Stimulated activated CD8-positive, alpha-beta memory T cell treated with anti-CD3 and anti-CD28 coated beads, Interleukin-7, amount 100 ng/mL, for 48 hours (primary cell): Measurements from ENCODE around the gene ZFYVE21.
"Not testable (repeated sequence)": the region's sequence is repeated elsewhere in the genome, so short reads cannot be mapped to it uniquely, and the experiment has no call there.

Experiments used
- DNase-seq, 2 donors: peaks; one replicate each; pipeline ENCODE4 v3.0.0-alpha.2; 2020; ENCODE audit warnings: low read depth in 1 of 2; ENCODE audit errors: extremely low read depth in 1 of 2

Gene ZFYVE21

DNA sequence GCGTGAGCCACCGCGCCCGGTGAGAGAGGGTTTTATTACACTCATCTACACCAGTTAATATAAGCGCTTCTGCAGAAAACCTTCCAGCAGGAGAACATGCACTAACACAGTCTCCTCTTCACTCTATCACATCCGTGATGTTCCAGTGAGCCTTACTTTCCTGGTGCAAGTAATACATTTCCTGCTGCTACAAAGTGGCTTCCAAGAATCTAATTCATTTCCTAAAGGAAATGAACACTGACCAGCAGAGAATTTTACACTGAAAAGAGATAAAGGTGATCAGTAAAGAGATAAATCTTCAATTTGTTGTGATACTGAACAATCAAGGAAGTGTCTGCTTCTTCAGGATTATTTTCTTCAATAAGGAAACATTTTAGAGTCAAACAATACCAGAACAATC, 39.5 kb downstream of the ZFYVE21 start:
- DNase-seq, result no peak

DNA sequence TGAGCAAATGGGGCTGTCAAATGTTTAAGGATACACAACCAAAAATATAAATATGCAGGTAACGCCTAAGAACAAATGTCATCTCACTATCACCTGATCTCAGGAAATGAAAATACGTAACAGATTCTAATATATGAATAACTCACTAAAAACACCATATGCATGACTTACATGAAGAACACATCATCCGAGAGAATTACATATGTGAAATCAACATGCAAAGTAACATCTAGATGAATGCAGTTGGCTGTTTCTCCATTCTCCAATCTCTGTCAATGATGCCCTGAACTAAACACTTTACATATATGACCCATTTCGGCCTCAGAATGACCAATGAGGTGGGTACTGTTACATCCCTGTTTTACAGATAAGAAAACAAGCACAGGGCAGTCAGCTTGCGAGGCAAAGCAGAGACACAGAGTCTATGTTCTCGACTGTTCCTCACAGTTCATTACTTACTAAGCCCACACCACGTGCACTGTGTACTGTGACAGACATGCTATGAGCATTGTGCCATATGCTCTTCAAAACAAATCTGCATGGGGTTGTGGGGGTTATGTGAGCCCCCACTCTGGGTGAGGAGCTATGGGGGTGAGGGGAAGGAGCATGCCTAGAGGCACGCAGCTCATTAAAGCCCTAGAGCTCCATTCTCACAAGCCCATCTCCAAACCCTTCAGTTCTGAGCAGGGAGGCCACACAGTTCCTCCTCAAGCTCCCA, 42.6 kb downstream of the ZFYVE21 start:
- no peak for DNase-seq

DNA sequence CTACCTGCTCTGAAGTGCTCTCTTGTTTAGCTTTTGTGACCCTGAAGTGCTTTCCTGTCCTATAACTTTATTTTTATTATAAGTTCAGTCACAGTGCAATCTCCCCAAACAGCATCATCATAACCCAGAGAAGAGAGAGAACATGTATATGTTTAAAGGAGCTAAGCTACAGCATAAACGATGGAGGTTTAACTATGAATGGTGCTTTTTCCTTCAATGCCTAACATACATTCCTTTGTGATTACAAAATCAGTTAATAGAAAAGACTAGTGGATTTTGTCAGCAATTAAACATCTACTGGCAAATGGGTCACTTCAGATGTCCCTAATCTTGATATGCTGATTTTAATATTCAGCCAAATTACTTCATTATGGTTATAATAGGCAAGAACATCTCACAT, 46.4 kb downstream of the ZFYVE21 start:
- no peak for DNase-seq

DNA sequence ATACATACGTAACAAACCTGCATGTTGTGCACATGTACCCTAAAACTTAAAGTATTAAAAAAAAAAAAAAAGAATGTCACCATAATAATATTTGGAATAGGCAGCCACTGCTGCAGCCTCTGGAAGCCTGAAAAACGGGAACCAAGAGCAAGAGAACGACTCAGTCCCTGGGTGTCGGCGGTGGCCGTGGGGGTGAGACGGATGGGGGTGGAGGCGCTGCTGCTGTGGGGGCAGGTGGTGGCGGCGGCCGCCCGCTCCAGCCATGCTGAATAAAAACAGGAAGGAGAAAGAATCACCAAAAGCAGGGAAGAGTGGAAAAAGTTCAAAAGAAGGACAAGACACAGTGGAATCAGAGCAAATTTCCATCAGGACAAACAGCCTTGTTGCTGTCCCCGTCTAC, 46.9 kb downstream of the ZFYVE21 start:
- no peak for DNase-seq

DNA sequence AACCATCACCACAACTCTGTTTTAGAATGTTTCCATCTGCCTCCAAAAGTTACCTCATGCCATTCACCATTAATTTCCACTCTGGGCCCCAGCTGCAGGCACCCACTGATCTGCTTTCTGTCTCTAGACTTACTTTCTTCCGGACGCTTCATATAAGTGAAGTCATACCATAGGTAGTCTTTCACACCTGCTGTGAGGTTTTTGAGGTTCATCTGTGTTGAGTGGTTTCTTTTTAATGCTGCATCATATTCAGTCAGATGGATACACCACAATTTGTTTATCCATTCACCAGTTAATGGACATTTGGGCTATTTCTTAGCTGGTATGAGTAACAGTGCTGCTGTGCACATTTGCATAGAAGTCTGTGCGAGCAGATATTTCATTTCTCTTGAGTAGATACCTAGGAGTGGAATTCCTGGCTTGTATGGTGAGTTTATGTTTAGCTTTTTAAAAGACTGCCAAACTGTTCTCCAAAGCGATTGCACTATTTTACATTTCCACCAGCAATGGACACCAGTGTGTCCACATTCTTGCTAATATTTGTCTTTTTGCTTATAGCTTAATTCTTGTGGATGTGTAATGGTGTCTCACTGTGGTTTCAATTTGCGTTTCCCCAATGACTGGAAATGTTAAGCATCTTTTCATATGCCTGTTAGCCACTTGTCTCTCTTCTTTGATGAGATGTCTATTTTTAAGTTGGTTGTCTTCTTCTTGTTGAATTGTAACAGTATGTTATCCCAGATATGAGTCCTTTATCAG, 48.3 kb downstream of the ZFYVE21 start:
- no peak for DNase-seq

DNA sequence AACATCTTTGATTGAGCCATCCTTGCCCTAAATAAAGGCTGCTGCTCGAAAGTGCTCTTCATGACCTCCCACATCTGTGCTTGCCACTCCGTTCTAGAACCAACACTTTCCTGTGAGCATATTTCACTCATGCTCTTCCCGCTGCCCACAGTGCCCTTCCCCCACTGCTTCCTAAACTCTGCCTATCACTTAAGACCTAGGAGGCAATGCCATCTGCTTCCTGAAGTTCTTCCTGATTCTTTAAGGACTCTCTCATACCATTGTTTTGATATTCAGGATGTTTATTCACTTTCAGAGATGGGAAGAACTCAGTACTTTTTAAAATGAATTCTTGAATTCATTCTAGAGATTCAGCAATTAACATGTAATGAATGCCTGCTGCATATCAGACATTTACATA, 49.9 kb downstream of the ZFYVE21 start:
- no peak for DNase-seq

DNA sequence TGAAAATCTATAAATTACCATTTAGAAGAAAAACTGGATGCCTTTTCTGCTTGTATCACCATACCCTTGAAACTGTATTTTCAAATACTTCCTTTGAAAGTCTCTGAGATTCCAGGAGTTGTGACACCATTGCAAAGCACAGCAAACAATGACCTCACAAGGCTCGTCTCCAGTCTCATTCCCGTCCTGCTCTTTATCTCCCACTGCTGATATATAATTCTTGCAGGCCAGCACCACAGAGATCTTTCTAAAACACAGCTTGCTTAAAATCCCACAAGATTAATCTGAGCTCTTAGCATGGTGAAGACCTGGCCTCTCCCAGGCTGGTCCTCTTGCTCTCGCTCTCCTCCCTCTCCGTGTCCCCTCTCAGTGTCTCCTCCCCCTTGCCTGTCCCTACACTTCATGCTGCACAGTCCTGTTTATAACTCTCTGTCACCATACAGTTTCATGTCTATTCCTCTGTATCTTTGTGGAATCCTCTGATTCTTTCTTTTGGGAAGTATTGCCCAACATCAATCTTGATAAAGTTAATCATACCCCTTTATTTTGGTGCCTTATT, 51.8 kb downstream of the ZFYVE21 start:
- DNase-seq, result no peak

GRCh38 chr14:103770500-103770899, 54.9 kb downstream of the ZFYVE21 start:
- DNase-seq, result no peak

DNA sequence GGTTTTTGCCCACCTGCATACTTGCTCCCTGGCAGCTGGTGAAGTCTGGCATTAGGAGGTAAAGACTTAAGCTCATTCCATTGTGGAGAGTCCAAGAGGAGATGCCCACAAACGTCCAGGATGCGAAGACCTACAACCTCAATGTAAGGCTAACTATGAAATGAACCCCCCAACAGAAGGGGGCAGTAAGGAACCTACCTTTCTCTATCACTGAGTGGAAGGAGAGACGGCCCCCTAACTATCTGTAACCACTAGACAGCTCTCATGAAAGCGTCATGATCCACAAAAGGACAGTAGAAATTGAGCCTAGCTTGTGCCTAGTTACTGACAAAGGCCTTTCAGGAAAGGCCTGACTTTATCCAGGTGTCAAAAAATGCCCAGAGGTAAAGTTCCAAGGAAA, 55.3 kb downstream of the ZFYVE21 start:
- DNase-seq, result no peak

- DNase-seq, result no peak
Measured at GRCh38 chr14:103772078-103772712, 56.6 kb downstream of the ZFYVE21 start.

GRCh38 chr14:103773521-103773920, 57.9 kb downstream of the ZFYVE21 start:
- DNase-seq, result no peak

DNA sequence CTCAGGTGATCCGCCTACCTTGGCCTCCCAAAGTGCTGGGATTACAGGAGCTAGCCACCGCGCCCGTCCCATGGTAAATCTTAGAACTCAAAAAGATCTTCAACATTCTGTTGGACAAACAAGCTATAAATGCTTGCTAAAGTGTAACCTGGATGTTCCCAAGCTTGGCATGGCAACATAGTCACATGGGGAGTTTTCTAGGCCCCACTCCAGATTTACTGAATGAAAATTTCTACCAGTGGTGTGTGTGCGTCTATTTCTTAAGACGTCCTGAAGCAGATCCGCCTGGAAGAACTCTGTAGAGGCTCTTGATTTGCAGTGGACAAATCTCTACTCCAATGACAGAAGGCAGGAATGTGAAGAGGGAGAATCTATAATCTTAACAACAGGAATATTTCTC, 59.9 kb downstream of the ZFYVE21 start:
- no peak for DNase-seq

DNA sequence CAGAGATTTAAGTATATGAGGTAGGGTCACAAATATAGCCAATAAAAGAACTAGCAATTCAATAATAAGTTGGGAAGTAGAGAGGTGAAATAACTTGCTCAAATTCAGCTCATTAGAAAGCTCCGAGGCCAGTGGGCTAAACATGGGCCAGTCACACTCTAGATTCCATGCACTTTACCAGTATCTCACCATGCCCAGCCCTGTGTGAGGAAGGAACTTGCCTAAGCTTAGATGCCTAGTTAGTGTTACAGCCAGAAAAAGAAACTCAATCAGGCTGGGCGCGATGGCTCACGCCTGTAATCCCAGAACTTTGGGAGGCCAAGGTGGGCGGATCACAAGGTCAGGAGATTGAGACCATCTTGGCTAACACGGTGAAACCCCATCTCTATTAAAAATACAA, 60.7 kb downstream of the ZFYVE21 start:
- not testable (repeated sequence) for DNase-seq

DNA sequence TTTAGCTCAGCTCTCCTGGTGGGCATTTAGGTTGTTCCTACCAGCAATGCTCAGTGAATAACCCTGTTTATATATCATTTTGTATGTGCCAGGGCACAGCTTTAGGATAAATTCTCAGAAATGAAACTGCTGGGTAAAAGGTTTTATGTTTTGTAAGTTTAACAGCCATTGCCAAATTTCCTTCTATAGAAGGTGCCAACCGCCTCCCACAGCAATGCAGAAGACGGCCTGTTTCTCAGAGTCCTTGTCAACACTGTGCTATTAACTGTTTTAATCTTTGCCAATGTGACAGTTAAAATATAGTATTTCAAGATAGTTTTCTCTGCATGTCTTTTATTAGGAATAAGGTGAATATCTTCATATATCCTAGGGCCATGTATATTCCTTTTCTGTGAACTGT, 66.8 kb downstream of the ZFYVE21 start:
- DNase-seq, result no peak
